ENCODE data around the gene KCNB1. TPM values are rescaled to one million over a fixed set of nuclear protein-coding genes. Genes with fewer than 3 reads are reported as not detected.
A peak's percentile ranks its signal among the peaks of the same experiment; 100 is the strongest.

Gene KCNB1
- total RNA-seq, 2 donors from 2014 or later = 0.52 to 3.3 TPM

DNA sequence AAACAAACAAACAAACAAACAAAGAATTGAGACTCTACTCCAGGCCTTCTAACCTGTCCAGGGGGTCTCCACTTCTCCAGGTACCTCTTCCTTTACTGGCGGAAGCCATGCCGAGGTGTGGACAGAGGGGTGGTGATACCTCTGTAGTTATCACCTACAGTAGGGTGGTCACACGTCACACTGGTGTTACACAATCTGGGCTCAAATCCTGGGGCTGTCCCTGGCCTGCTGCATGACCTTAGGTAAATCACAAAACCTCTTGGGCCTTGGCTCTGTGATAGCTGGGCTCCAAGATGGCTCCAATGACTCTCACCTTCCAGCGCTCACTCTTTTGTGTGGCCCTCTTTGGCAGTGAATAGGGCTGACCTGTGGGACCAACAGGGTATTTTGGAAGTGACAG, 127.8 kb downstream of the KCNB1 start:
- Histone ChIP-seq H3K27me3 (no peaks in the 10 kb centered on the region), H3K9me3 (no peaks in the 10 kb centered on the region), H3K4me1 (no peaks in the 10 kb centered on the region), H3K27ac (no peak overlapping the region), H3K4me3 (no peak overlapping the region), H3K36me3 (replicated peaks in 1 of 2; ENCODE audit: insufficient read depth in 1 of 2, low read depth in 2 of 2) (no peaks in the 10 kb centered on the region)
- no peak for ATAC-seq
- 77 to 83% methylated on average over 4 of the region's 4 CpGs for WGBS, 2 donors
- DNase-seq = no peak
- intact Hi-C loops (cut with DNase I) = no loop called here
- TF ChIP-seq CTCF (IDR thresholded peaks at IDR 0.05) = no peak
- TF ChIP-seq POLR2A (IDR thresholded peaks at IDR 0.05) = no peak

- Histone ChIP-seq H3K4me1 (no peaks in the 10 kb centered on the region), H3K9me3 (no peaks in the 10 kb centered on the region), H3K27me3 (no peaks in the 10 kb centered on the region), H3K27ac (no peak overlapping the region), H3K4me3 (no peak overlapping the region), H3K36me3 (replicated peaks in 1 of 2; ENCODE audit: insufficient read depth in 1 of 2, low read depth in 2 of 2) (no peaks in the 10 kb centered on the region)
- TF ChIP-seq POLR2A (IDR thresholded peaks at IDR 0.05) = no peak
- no peak for TF ChIP-seq CTCF (IDR thresholded peaks at IDR 0.05)
- WGBS, 2 donors = 42 to 58% methylated on average over 4 of the region's 4 CpGs
- DNase-seq = no peak
- ATAC-seq = peak; percentile 18
- intact Hi-C loops (cut with DNase I) = no loop called here
These were observed 129.1 kb downstream of the KCNB1 start for GRCh38 chr20:49353348-49353747.

GRCh38 chr20:49352751-49353150, 129.7 kb downstream of the KCNB1 start:
- TF ChIP-seq CTCF (IDR thresholded peaks at IDR 0.05) = no peak
- TF ChIP-seq POLR2A (IDR thresholded peaks at IDR 0.05) = no peak
- H3K27me3 ChIP-seq = no peaks in the 10 kb centered on the region
- no peaks in the 10 kb centered on the region for H3K36me3 ChIP-seq (replicated peaks in 1 of 2; ENCODE audit: insufficient read depth in 1 of 2, low read depth in 2 of 2)
- no peak overlapping the region for H3K4me3 ChIP-seq
- no peaks in the 10 kb centered on the region for H3K4me1 ChIP-seq
- WGBS, 2 donors = 74 to 76% methylated on average over 4 of the region's 4 CpGs
- H3K9me3 ChIP-seq = no peaks in the 10 kb centered on the region
- H3K27ac ChIP-seq = no peak overlapping the region
- ATAC-seq (no peak), DNase-seq (no peak)
- intact Hi-C loops (cut with DNase I) = no loop called here

DNA sequence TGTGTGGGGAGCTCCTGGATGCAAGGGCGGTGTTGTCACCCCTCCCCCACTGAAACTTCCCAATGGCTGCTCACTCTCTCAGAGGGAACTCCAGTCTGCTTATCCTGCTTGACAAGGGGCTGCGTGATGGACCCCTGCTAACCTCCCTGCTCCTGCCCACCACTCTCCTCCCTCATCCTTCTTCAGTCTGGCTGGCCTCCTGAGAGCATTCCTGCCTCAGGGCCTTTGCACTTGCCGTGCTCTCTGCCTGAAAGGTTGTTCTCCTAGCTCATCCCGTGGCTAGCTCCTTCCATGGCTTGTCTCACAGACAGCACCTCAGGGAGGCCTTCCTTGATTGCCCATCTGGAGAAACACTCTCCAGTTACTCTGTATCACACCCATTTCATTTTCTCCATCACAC, 130.7 kb downstream of the KCNB1 start:
- no peak for DNase-seq

More for the DNA sequence above, 130.7 kb downstream of the KCNB1 start:
- H3K36me3 ChIP-seq (replicated peaks in 1 of 2; ENCODE audit: insufficient read depth in 1 of 2, low read depth in 2 of 2) = no peaks in the 10 kb centered on the region
- 71 to 73% methylated on average over 4 of the region's 4 CpGs for WGBS, 2 donors
- H3K9me3 ChIP-seq = no peaks in the 10 kb centered on the region
- ATAC-seq = no peak
- no peak overlapping the region for H3K4me3 ChIP-seq
- H3K4me1 ChIP-seq = no peaks in the 10 kb centered on the region
- H3K27ac ChIP-seq = no peak overlapping the region
- H3K27me3 ChIP-seq = no peaks in the 10 kb centered on the region
- no peak for TF ChIP-seq POLR2A (IDR thresholded peaks at IDR 0.05)
- no peak for TF ChIP-seq CTCF (IDR thresholded peaks at IDR 0.05)
- intact Hi-C loops (cut with DNase I) = no loop called here
